Measurements from ENCODE around the gene TDRD5.
"Not testable (repeated sequence)": the region's sequence is repeated elsewhere in the genome, so short reads cannot be mapped to it uniquely, and the experiment has no call there.

- TF ChIP-seq, protein P1, sequence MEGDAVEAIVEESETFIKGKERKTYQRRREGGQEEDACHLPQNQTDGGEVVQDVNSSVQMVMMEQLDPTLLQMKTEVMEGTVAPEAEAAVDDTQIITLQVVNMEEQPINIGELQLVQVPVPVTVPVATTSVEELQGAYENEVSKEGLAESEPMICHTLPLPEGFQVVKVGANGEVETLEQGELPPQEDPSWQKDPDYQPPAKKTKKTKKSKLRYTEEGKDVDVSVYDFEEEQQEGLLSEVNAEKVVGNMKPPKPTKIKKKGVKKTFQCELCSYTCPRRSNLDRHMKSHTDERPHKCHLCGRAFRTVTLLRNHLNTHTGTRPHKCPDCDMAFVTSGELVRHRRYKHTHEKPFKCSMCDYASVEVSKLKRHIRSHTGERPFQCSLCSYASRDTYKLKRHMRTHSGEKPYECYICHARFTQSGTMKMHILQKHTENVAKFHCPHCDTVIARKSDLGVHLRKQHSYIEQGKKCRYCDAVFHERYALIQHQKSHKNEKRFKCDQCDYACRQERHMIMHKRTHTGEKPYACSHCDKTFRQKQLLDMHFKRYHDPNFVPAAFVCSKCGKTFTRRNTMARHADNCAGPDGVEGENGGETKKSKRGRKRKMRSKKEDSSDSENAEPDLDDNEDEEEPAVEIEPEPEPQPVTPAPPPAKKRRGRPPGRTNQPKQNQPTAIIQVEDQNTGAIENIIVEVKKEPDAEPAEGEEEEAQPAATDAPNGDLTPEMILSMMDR (IDR thresholded peaks at IDR 0.05; ENCODE audit: low read depth, low read length, poor library complexity, severe bottlenecking) = not testable (repeated sequence)
- TF ChIP-seq EZH2phosphoT487 (IDR thresholded peaks at IDR 0.05; ENCODE audit: borderline replicate concordance, low read length) = not testable (repeated sequence)
Measured at GRCh38 chr1:179694530-179694929, 102.9 kb downstream of the TDRD5 start.
